RWPE1 (cell line): ENCODE data around the gene GRIFIN.
"Not testable (repeated sequence)": the region's sequence is repeated elsewhere in the genome, so short reads cannot be mapped to it uniquely, and the experiment has no call there.

Experiments
- CTCF ChIA-PET: fragments of 350-600 bp; sonication (Branson Sonifier 250); formaldehyde crosslinking; extraction: SDS; loops from one replicate; lab custom pipeline; 2021; lab: Yijun Ruan, JAX
- POLR2A ChIA-PET: fragments of 400-600 bp; formaldehyde crosslinking; extraction: SDS; loops from one replicate; lab custom pipeline; 2020; ENCODE audit warnings: antibody characterized with exemption; ENCODE audit not compliant: low non-redundant PET; lab: Yijun Ruan, JAX
- DNase-seq: peaks from one replicate; pipeline ENCODE4 v3.0.0; 2012; ENCODE audit warnings: low spot score
- H3K27ac ChIP-seq: fragments of 450-650 bp; 2 replicates; pipeline ENCODE4 v1.5.1; 2017
- TF ChIP-seq, protein P1 (sequence below): fragments of 450-650 bp; conservative IDR thresholded peaks from 2 replicates; pipeline ENCODE4 v1.5.1; 2017; ENCODE audit warnings: low read depth, mild to moderate bottlenecking

Gene GRIFIN

GRCh38 chr7:2465928-2466327 is 10.3 kb downstream of the GRIFIN start:
- TF ChIP-seq, protein P1, sequence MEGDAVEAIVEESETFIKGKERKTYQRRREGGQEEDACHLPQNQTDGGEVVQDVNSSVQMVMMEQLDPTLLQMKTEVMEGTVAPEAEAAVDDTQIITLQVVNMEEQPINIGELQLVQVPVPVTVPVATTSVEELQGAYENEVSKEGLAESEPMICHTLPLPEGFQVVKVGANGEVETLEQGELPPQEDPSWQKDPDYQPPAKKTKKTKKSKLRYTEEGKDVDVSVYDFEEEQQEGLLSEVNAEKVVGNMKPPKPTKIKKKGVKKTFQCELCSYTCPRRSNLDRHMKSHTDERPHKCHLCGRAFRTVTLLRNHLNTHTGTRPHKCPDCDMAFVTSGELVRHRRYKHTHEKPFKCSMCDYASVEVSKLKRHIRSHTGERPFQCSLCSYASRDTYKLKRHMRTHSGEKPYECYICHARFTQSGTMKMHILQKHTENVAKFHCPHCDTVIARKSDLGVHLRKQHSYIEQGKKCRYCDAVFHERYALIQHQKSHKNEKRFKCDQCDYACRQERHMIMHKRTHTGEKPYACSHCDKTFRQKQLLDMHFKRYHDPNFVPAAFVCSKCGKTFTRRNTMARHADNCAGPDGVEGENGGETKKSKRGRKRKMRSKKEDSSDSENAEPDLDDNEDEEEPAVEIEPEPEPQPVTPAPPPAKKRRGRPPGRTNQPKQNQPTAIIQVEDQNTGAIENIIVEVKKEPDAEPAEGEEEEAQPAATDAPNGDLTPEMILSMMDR: no peak
- POLR2A ChIA-PET: no interaction called here
- CTCF ChIA-PET: no interaction called here
- no peak for DNase-seq
- no peak overlapping the region for H3K27ac ChIP-seq

- POLR2A ChIA-PET: no interaction called here
- no peak for DNase-seq
- TF ChIP-seq, protein P1: no peak
- H3K27ac ChIP-seq: no peak overlapping the region
- CTCF ChIA-PET: no interaction called here
Measured at GRCh38 chr7:2462731-2463130, 13.5 kb downstream of the GRIFIN start.

DNA sequence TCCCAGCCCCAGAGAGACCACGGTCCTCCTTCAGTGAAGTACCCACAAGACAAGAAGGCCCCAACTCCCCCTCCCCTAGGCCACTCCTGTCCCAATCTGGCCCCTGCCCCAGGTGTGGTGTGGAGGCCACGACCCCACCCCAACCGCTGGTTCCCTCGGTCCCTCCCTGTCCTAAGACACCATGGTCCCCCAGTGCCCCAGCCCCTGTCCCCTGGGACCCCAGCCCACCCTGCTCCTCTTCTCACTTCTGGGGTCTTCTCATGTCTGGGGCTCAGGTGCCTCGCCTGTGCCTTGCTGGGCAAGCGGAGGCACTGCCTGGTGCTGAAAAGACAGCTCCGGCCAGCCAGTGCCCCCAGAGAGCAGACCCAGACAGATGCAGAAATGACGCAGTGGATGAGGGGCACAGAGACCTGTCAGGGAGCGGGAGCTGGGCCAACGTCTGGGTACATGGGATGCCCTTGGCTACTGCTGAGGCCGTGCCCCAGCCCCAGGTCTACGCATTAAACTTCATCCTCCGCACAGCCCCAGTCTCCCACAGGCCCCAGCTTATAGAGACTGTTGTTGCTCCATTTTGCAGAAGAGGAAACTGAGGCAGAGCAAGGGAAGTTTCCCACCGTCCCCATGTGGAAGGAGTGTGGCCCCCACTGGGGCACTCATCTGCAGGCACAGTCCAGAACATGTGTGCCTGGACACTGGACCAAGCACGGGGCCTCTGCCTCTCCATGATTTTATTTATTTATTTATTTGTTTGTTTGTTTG is 14.8 kb downstream of the GRIFIN start:
- TF ChIP-seq, protein P1: no peak
- CTCF ChIA-PET: no interaction called here
- no peak for DNase-seq
- POLR2A ChIA-PET: no interaction called here
- H3K27ac ChIP-seq: no peak overlapping the region

DNA sequence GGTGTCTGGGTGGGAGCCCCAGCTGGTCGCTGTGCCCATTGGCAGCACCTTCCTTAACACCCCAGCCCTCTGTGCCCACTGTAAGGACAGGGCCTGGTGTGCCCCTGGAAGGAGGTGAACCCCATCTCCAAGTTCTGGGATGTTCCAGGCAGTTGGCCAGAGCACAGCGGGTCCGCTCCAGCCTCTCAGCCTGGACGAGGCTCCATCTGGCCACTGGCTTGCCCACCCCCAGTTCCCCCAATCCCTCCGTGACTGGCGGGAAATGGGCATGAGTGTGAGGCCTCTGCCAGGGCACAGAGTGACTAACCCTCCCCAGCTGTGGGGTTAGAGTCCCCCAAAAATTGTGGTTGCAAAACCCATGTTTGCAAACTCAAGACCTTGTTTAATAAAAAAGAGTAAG is 15.6 kb downstream of the GRIFIN start:
- no peak for DNase-seq
- H3K27ac ChIP-seq: no peak overlapping the region
- POLR2A ChIA-PET: no interaction called here
- CTCF ChIA-PET: no interaction called here
- TF ChIP-seq, protein P1: no peak

- no peak for DNase-seq
- TF ChIP-seq, protein P1: no peak
- no peak overlapping the region for H3K27ac ChIP-seq
- CTCF ChIA-PET: interaction anchor here (0.5 to 0.6 kb wide), 2 partner anchors 10 to 356 kb away, joined by 3 to 4 read pairs; no protein-coding TSS in a partner anchor
- POLR2A ChIA-PET: no interaction called here
Measured at GRCh38 chr7:2460188-2460587, 16.0 kb downstream of the GRIFIN start.

- no peak for DNase-seq
- ChIA-PET POLR2A (no interaction called here), CTCF (interaction anchor here (0.5 to 0.6 kb wide), 3 partner anchors 10 to 355 kb away, joined by 3 to 4 read pairs (median 3); no protein-coding TSS in a partner anchor)
- H3K27ac ChIP-seq: no peak overlapping the region
- TF ChIP-seq, protein P1: no peak
Measured at GRCh38 chr7:2459674-2460073, 16.5 kb downstream of the GRIFIN start.

- CTCF ChIA-PET: interaction anchor here (0.5 kb wide), 1 partner anchor 265 kb away, joined by 3 read pairs; no protein-coding TSS in a partner anchor
- H3K27ac ChIP-seq, POLR2A ChIA-PET, DNase-seq: not testable (repeated sequence)
Measured at GRCh38 chr7:2453849-2454248, 22.3 kb downstream of the GRIFIN start.
